ENCODE measurements around the gene CCDC3.
"Not testable (repeated sequence)": the region's sequence is repeated elsewhere in the genome, so short reads cannot be mapped to it uniquely, and the experiment has no call there.

CCDC3 gene

DNA sequence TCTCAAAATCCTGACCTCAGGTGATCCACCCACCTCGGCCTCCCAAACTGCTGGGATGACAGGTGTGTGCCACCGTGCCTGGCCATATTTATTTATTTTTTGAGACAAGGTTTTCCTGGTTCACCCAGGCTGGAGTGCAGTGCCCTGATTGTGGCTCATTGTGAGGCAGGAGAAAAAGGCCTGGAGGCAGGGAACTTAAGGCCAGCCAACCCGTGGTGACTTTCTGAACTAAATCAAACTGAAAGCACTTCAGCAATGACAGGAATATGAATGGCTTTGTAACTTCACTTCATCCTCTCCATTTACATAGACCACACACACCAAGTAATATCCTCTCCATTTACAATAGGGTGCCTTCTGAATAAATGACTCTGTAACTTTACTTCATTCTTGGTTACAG lies 124.4 kb downstream of the CCDC3 start:
- DNase-seq = no peak

DNA sequence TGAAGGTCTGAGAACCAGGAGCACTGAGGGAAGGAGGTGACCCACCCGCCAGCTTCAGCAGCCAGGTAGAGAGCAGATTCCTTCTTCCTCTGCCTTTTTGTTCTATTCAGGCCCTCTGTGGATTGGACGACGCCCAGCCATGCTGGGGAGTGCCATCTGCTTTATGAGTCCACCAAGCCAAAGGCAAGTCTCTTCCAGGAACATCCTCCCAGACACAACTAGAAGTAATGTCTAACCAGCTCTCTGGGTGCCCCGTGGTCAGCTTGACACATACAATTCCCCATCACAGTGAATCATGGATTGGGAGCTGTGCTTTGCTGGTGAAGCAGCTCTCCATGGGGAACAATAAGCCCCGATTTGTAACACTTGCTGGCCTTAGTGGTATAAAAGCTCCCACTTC lies 125.2 kb downstream of the CCDC3 start:
- peak; percentile 55 to 81 for DNase-seq

DNA sequence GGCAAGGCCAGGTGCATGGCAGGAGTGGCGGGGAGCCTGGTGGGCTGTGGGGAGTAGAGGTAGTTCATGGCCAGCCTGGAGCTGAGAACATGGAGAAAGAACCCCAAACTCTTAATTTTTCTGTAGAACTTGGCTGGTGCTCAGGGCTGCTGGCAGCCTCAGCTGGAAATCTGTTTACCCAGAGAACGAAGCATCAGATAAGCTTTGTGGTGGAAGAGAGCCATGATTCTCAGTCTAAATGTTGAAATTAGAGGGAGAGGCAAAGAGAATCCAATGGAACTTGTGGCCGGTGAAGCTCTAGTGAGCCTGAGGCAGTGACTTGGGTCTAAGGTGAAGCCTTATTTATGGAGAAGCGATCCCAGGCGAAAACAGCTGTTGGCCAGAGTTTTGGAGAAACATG lies 126.4 kb downstream of the CCDC3 start:
- DNase-seq = peak; percentile 65 to 75

DNA sequence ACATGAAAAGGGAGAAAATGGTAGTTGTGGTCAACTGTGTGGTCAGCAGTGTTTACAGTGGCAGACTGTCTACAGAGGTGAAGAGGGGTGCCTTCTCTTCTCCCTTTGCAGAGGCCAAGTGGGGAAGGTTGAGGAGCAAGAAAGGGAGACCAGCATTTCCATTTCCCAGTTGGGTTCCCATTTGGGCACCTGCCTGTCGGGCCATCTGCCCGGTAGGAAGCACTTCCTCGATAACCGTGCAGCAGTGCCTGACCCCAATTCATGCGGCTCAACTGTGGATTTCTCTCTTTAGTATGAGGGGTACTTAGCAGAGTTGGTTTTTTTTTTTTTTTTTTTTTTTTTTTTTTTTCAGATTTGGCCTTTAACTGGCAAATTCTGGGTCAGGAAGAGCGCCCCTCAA lies 127.0 kb downstream of the CCDC3 start:
- no peak for DNase-seq

DNA sequence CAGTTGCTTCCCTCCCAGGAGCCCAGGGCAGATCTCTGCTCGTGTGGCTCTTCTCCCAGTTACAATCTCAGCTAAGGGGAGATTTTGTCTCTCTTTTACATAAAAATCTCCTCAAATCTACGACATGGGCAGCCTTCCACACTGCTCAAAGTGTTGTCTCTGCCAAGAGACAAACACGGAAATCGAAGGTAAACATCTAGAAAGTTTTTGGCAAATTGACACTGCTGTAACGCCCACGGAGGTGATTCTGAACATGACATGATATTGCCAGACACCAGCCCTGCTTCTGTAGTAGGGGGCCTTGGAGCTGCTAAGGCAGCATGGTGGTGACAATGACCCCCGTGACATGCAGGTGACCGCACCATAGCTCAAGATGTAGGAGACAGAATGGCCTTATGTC lies 128.3 kb downstream of the CCDC3 start:
- DNase-seq = peak in 1 of 2 experiments; percentile 5

DNA sequence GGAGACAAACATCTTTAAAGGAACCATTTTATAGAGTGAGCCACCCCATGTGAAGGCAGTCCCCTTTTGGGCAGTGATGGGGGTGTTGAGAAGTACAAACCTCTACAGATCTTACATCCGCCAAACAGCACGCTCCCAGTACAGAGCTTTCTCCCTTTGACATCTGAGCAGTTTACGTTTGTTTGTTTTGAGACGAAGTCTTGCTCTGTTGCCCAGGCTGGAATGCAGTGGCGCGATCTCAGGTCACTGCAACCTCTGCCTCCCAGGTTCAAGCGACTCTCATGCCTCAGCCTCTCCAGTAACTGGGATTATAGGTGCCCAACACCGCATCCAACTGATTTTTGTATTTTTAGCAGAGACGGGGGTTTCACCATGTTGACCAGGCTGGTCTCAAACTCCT lies 128.9 kb downstream of the CCDC3 start:
- DNase-seq = no peak

DNA sequence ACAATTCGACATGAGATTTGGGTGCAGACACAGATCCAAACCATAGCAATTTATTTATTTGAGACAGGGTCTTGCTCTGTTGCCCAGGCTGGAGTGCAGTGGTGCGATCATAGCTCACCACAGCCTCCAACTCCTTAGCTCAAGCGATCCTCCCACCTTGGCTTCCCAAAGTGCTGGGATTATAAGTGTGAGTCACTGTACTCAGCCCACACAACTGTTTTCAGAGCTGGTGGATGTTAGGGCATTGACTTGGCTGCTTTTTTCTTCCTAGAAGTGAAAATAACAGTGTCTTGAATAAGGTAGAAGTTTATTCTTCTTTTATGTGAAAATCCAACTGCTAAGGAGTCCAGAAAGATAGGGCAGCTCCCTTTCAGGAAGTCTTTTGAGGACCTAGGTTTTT lies 132.1 kb downstream of the CCDC3 start:
- DNase-seq = no peak

DNA sequence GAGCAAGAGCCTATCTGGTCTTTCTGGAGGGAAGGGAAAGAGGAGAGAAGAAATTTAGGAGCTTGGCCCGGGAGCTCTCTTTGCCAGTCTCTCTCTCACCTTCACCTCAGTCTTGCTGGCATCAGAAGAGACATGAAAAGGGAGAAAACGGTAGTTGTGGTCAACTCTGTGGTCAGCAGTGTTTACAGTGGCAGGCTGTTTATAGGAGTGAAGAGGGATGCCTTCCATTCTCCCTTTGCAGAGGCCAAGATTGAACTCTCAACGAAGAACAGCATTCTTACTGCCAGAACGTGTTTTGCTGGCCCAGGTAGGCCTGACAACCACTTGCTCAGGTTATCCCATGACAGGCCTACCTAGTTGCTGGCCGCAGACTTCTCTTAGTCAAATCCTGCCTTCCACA lies 133.3 kb downstream of the CCDC3 start:
- DNase-seq = no peak

DNA sequence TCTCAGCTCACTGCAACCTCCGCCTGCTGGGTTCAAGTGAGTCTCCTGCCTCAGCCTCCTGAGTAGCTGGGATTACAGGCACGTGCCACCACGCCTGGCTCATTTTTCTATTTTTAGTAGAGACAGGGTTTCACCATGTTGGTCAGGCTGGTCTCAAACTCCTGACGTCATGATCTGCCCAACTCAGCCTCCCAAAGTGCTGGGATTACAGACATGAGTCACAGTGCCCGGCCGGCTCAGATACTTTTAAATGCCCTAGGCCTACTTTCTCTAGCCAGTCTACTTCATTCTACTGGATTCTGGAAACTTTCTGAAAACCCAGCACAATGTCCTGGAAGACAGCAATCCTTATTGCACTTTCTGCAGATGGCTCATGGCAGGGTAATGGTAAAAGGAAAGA lies 136.0 kb downstream of the CCDC3 start:
- not testable (repeated sequence) for DNase-seq

DNA sequence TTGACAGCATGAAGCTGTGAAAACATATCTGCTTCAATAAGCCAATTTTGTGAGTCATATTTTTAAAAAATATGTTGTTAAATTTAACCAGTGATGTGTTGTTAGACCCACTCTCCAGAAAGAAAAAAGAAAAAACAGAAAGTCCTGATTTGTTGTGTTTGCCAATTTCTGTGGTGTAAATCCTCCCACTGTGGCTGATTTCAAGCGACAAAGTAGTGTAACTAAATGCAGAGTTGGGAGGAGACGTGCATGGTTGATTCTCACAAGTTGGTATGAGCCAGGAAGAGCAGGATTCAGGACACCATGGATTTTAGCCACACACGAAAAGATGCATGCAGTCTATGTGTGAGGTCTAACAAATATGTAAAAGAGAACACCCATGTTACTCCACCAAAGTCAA lies 139.1 kb downstream of the CCDC3 start:
- DNase-seq = no peak

DNA sequence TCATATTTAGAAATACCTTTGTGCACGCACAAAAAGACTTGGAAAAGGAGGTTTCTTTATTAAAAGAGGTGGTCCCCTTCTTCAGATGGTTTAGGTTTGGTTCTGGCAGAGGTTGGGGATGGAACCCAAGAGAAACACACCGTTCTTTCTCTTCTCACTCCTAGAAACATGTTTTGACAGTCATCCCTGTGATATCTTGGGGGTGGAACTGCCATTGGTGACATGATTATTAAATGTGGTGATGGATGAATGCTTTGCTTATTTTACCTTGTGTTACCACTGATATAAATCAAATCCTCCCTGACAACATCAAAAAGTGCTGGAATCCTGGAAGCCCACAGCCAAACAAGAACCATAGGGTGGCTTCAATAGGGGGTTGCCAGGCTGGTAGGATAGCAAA lies 146.5 kb downstream of the CCDC3 start:
- DNase-seq = no peak

DNA sequence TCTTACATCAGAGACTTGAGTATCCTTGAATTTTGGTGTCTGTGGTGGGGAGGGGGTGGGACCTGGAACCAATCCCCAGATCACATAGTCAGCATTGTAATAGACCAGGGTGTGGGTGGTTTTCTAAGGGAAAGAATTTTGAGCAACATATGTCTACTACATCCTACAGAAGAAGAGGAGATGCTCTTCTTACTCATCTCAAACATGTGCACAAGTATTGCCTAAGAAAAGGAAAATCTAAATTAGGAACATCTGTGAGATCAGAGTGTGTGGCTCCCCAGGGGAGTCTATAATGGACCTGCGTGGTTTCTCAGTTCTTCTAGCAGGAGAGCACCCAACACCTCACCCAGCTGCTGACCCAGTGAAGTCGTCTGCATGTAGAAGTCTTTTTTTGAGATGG lies 148.8 kb downstream of the CCDC3 start:
- no peak for DNase-seq

DNA sequence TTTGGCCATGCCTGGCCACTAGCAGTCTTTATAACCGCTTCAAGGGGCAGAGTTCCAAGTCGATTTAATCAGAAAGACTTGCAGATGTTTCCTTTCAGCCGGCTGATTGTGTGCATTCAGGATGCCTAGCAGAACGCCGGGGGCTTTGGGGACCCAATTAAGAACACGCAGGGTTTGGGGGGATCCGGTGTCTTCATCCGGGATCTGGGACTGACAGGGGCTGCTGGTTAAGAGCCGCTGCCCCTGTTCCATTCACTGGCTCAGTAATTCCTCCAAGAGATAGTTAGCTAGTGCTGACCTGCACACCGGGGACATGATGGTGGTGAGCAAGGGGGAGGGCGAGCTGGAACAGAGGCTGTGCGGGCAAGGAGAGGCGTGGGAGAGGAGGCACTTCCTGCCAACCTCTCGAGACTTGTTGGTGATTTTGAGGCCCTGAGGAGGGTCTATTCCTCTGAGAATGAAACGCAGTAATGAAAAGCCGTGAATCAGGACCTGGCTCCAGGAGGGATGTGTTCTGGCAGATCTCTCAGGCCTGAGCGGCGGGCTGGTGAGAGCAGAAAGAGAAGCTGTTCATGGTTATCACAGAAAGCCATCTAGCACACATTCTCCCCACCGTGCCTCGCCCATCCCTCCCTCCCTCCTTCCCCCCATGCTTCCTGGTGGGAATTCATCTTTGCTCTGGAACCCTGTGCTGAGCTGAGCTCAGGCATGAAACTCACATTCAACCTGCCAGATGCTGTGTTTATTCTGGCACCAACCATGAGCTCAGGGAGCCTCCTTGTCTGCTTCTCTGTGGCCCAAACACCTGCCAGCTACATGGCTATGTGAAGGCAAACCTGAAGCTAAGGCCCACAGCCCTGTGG lies 152.0 kb downstream of the CCDC3 start:
- DNase-seq = peak; percentile 33 to 69

DNA sequence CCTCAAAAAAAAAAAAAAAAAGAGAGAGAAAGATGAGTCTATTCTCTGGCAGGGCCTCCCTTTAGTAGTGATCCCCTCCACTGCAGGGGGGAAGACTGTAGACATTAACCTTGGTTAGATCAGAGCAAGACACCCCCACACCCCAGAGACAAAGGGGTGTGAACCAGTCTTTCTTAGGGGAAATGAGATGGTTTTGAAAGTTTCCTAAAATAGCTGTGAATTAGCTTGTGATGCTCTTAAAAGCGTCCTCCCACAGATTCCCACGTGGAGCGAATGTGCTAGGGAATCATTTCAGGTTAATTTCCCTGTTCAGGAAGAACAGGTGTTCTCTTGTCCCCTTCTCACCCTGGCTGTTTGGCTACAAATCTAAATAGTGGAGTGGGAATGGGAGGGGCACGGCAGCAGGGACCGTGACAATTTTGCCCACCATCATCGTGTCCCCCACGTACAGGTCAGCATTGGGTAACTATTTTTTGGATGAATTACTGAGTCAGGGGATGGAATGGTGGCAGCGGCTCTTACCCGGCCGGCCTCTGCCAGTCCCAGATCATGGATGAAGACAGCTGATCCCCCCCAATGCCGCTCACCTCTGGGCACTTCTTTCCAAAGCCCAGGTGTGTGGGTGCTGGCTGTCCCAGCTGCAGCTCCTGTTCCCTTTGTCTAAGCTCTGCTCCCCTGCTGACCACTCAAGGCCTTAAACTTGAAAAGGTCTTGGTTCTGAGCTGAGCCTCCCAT lies 152.9 kb downstream of the CCDC3 start:
- no peak for DNase-seq

DNA sequence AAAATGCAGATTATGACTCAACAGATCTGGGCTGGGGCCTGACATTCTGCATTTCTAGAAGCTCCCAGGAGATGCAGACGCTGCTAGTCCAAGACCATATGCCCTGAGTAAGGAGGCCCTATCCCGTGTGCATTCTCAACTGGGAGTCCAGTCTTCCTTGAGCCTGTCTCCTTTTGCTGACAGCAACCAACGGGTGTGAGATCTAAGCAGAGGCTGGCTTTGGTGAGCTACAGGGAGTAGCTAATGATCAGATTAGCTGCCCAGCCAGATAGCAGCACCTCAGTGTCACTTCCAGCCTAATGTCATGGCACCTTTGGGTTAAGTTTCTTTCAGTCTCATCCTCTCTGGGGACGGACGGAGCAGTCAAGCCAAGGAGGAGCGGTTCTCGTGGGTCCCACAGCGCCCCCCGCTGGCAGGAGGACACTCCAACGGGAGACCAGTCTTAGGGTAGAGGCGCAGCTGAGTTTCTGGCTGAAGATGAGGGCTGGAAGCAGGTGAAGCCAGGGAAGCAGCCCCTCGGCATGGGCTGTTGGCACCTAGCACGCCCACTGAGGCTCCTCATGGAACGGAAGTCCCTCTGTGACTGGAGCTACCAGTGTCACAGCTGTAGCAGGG lies 154.0 kb downstream of the CCDC3 start:
- no peak for DNase-seq

DNA sequence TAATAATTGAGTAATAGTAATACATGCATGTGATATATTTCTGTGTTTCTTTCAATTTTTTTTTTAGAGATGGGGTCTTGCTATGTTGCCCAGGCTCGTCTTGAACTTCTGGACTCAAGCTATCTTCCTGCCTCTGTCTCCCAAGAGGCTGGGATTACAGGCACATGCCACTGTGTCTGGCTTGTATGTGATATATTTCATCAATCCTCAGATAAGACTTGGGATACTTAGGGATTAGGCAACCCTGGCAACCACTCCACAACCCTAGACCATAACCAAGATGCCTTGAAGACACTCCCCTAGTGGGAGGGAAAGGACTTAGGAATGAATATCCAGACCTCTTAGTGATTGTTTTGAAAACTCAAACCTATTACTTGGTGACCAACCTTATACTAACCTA lies 154.8 kb downstream of the CCDC3 start:
- no peak for DNase-seq

Measured in NCI-H446 (cell line).